GM12872 (cell line): Measurements from ENCODE around the gene MACROD2.

Source experiments
- CTCF ChIP-seq: IDR thresholded peaks from 3 replicates; pipeline ENCODE4 v1.5.1; 2011; ENCODE audit warnings: low read depth, mild to moderate bottlenecking, low read length, moderate library complexity; ENCODE audit not compliant: insufficient read depth

Gene MACROD2

GRCh38 chr20:15191082-15191723, 1195.9 kb downstream of the MACROD2 start:
- TF ChIP-seq CTCF: no peak

- TF ChIP-seq CTCF: no peak
These were observed 1200.1 kb downstream of the MACROD2 start for GRCh38 chr20:15195378-15195777.

GRCh38 chr20:15196547-15197255, 1201.4 kb downstream of the MACROD2 start:
- TF ChIP-seq CTCF: no peak

GRCh38 chr20:15199698-15200097, 1204.4 kb downstream of the MACROD2 start:
- no peak for TF ChIP-seq CTCF

- TF ChIP-seq CTCF: no peak
These were observed 1204.8 kb downstream of the MACROD2 start for GRCh38 chr20:15200147-15200565.

GRCh38 chr20:15201602-15202001, 1206.3 kb downstream of the MACROD2 start:
- TF ChIP-seq CTCF: no peak

GRCh38 chr20:15204234-15204633, 1208.9 kb downstream of the MACROD2 start:
- no peak for TF ChIP-seq CTCF
